KMS-11 (cell line): ENCODE measurements around the gene ZFR2.

Experiments used
- H2AFZ ChIP-seq: fragments of 200-600 bp; sonication (generic); 2 replicates; pipeline ENCODE4 v1.6.1; 2016; ENCODE audit warnings: antibody characterized with exemption, mixed run types, low read depth
- H3K27ac ChIP-seq: fragments of 200-600 bp; sonication (generic); 2 replicates; pipeline ENCODE4 v1.6.1; 2016; ENCODE audit warnings: mild to moderate bottlenecking, mixed run types
- H3K27me3 ChIP-seq: fragments of 200-600 bp; sonication (generic); 2 replicates; pipeline ENCODE4 v1.6.1; 2017; ENCODE audit warnings: mild to moderate bottlenecking, low read depth, mixed run types, moderate library complexity; ENCODE audit not compliant: insufficient read depth
- H3K36me3 ChIP-seq: fragments of 200-600 bp; sonication (generic); 2 replicates; pipeline ENCODE4 v1.6.1; 2017; ENCODE audit warnings: mild to moderate bottlenecking, mixed run types; ENCODE audit not compliant: insufficient read depth
- H3K4me1 ChIP-seq: fragments of 200-600 bp; sonication (generic); 2 replicates; pipeline ENCODE4 v1.6.1; 2016; ENCODE audit warnings: mild to moderate bottlenecking, low read depth, mixed run types; ENCODE audit not compliant: poor library complexity, severe bottlenecking
- H3K4me2 ChIP-seq: fragments of 200-600 bp; sonication (generic); 2 replicates; pipeline ENCODE4 v1.7.0; 2016; ENCODE audit warnings: mild to moderate bottlenecking, mixed run types
- H3K4me3 ChIP-seq: fragments of 200-600 bp; sonication (generic); IDR thresholded peaks from 2 replicates; pipeline ENCODE4 v1.6.1; 2017; ENCODE audit warnings: low read depth, low read length, mixed read lengths; ENCODE audit not compliant: insufficient read depth
- H3K79me2 ChIP-seq: fragments of 200-600 bp; sonication (generic); 2 replicates; pipeline ENCODE4 v1.6.1; 2016; ENCODE audit warnings: low read depth, mixed run types; ENCODE audit not compliant: insufficient read depth
- H3K9ac ChIP-seq: fragments of 200-600 bp; sonication (generic); 2 replicates; pipeline ENCODE4 v1.6.1; 2016; ENCODE audit warnings: mild to moderate bottlenecking, mixed run types
- H4K20me1 ChIP-seq: fragments of 200-600 bp; sonication (generic); 2 replicates; pipeline ENCODE4 v1.6.1; 2016; ENCODE audit warnings: mild to moderate bottlenecking, mixed run types; ENCODE audit not compliant: insufficient read depth
- TF ChIP-seq, protein P1 (sequence below): fragments of 200-600 bp; sonication (generic); conservative IDR thresholded peaks from 2 replicates; pipeline ENCODE4 v1.6.1; 2017; ENCODE audit warnings: low read depth, mild to moderate bottlenecking, antibody characterized with exemption, low read length, moderate library complexity, mixed read lengths

Gene ZFR2

GRCh38 chr19:3778104-3778867 lies 90.6 kb downstream of the ZFR2 start:
- no peak overlapping the region for H2AFZ ChIP-seq
- no peak overlapping the region for H3K27ac ChIP-seq
- H4K20me1 ChIP-seq, result no peaks in the 10 kb centered on the region
- H3K4me2 ChIP-seq, result no peak overlapping the region
- H3K4me1 ChIP-seq, result no peaks in the 10 kb centered on the region
- no peak overlapping the region for H3K9ac ChIP-seq
- no peak overlapping the region for H3K4me3 ChIP-seq
- H3K79me2 ChIP-seq, result no peaks in the 10 kb centered on the region
- TF ChIP-seq, protein P1, sequence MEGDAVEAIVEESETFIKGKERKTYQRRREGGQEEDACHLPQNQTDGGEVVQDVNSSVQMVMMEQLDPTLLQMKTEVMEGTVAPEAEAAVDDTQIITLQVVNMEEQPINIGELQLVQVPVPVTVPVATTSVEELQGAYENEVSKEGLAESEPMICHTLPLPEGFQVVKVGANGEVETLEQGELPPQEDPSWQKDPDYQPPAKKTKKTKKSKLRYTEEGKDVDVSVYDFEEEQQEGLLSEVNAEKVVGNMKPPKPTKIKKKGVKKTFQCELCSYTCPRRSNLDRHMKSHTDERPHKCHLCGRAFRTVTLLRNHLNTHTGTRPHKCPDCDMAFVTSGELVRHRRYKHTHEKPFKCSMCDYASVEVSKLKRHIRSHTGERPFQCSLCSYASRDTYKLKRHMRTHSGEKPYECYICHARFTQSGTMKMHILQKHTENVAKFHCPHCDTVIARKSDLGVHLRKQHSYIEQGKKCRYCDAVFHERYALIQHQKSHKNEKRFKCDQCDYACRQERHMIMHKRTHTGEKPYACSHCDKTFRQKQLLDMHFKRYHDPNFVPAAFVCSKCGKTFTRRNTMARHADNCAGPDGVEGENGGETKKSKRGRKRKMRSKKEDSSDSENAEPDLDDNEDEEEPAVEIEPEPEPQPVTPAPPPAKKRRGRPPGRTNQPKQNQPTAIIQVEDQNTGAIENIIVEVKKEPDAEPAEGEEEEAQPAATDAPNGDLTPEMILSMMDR, result no peak
- peaks cover 33% of the 10 kb centered on the region for H3K27me3 ChIP-seq
- H3K36me3 ChIP-seq, result no peaks in the 10 kb centered on the region

DNA sequence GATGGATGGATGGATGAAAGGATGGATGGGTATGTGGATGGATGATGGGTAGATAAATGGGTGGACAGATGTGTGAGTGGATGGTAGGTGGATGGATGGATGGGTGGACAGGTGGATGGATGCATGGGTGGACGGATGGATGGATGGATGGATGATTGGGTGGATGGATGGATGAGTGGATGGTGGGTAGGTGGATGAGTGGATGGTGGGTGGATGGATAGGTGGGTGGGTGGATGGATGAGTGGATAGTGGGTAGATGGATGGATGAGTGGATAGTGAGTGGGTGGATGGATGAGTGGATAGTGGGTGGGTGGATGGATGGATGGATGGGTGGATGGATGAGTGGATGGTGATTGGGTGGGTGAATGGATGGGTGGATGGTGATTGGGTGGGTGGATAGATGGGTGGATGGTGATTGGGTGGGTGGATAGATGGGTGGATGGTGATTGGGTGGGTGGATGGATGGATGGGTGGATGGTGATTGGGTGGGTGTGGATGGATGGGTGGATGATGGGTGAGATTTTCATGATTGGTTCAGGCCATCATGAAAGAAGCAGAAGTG lies 92.3 kb downstream of the ZFR2 start:
- H2AFZ ChIP-seq, result no peak overlapping the region
- no peak overlapping the region for H3K9ac ChIP-seq
- TF ChIP-seq, protein P1, result no peak
- H3K27ac ChIP-seq, result no peak overlapping the region
- no peaks in the 10 kb centered on the region for H3K36me3 ChIP-seq
- H4K20me1 ChIP-seq, result no peaks in the 10 kb centered on the region
- no peak overlapping the region for H3K4me2 ChIP-seq
- no peaks in the 10 kb centered on the region for H3K79me2 ChIP-seq
- no peak overlapping the region for H3K4me3 ChIP-seq
- H3K4me1 ChIP-seq, result no peaks in the 10 kb centered on the region
- H3K27me3 ChIP-seq, result peaks cover 22% of the 10 kb centered on the region; the same call in 1 of the 2 replicates

- Histone ChIP-seq H3K4me1 (no peaks in the 10 kb centered on the region), H3K27ac (no peak overlapping the region), H3K27me3 (peaks cover 18% of the 10 kb centered on the region; the same call in 1 of the 2 replicates), H3K4me2 (no peak overlapping the region), H3K79me2 (no peaks in the 10 kb centered on the region), H3K9ac (no peak overlapping the region), H4K20me1 (no peaks in the 10 kb centered on the region), H3K36me3 (no peaks in the 10 kb centered on the region), H3K4me3 (no peak overlapping the region), H2AFZ (no peak overlapping the region)
- TF ChIP-seq, protein P1, result no peak
These were observed 93.0 kb downstream of the ZFR2 start for GRCh38 chr19:3775831-3776230.

- Histone ChIP-seq H3K36me3 (no peaks in the 10 kb centered on the region), H2AFZ (no peak overlapping the region), H3K4me3 (no peak overlapping the region), H4K20me1 (no peaks in the 10 kb centered on the region), H3K9ac (no peak overlapping the region), H3K4me1 (no peaks in the 10 kb centered on the region), H3K79me2 (no peaks in the 10 kb centered on the region), H3K27ac (no peak overlapping the region), H3K4me2 (no peak overlapping the region), H3K27me3 (peaks cover 18% of the 10 kb centered on the region; the same call in 1 of the 2 replicates)
- TF ChIP-seq, protein P1, result no peak
These were observed 93.5 kb downstream of the ZFR2 start for GRCh38 chr19:3775374-3775711.
